Mesodermal cell (in vitro differentiated cells): Measurements from ENCODE around the gene TERT.

Experiments used
- H3K27ac ChIP-seq: 2 replicates; pipeline ENCODE4 v1.7.0; 2013; ENCODE audit warnings: mild to moderate bottlenecking, low read depth, low read length, moderate library complexity; ENCODE audit not compliant: severe bottlenecking
- H3K36me3 ChIP-seq: 2 replicates; pipeline ENCODE4 v1.7.1; 2013; ENCODE audit warnings: mild to moderate bottlenecking, low read length, moderate library complexity; ENCODE audit not compliant: control insufficient read depth, insufficient read depth
- H3K4me1 ChIP-seq: one replicate; pipeline ENCODE4 v1.7.1; 2013; ENCODE audit warnings: mild to moderate bottlenecking, low read length; ENCODE audit not compliant: insufficient read depth, control insufficient read depth, poor library complexity, severe bottlenecking
- H3K4me3 ChIP-seq: 2 replicates; pipeline ENCODE4 v1.7.0; 2013; ENCODE audit warnings: low read length, control low read depth, mild to moderate bottlenecking; ENCODE audit not compliant: insufficient read depth, poor library complexity, severe bottlenecking; ENCODE audit errors: extremely low read depth
- H3K9me3 ChIP-seq: 2 replicates; pipeline ENCODE4 v1.7.1; 2013; ENCODE audit warnings: mild to moderate bottlenecking, low read length, moderate library complexity; ENCODE audit not compliant: control insufficient read depth
- WGBS, 2 experiments: methylation state at CpG; one replicate each; pipeline ENCODE4 v1.1.5; 2013; ENCODE audit warnings: missing lambda C conversion rate in 2 of 2; ENCODE audit not compliant: insufficient coverage in 2 of 2; 5-methylcytosine and 5-hydroxymethylcytosine counted together

TERT gene

GRCh38 chr5:1222147-1222546 is 72.7 kb downstream of the TERT start:
- Histone ChIP-seq H3K4me1 (no peaks in the 10 kb centered on the region), H3K27ac (no peak overlapping the region), H3K9me3 (no peaks in the 10 kb centered on the region), H3K4me3 (no peak overlapping the region), H3K36me3 (no peaks in the 10 kb centered on the region)
- WGBS, 2 experiments, result 89% methylated on average over 9 of the region's 9 CpGs

GRCh38 chr5:1221721-1222120 is 73.1 kb downstream of the TERT start:
- no peak overlapping the region for H3K4me3 ChIP-seq
- no peaks in the 10 kb centered on the region for H3K36me3 ChIP-seq
- WGBS, 2 experiments, result 93 to 96% methylated on average over 9 of the region's 10 CpGs
- no peaks in the 10 kb centered on the region for H3K9me3 ChIP-seq
- no peak overlapping the region for H3K27ac ChIP-seq
- no peaks in the 10 kb centered on the region for H3K4me1 ChIP-seq

- Histone ChIP-seq H3K4me3 (no peak overlapping the region), H3K4me1 (no peaks in the 10 kb centered on the region), H3K36me3 (no peaks in the 10 kb centered on the region), H3K9me3 (no peaks in the 10 kb centered on the region), H3K27ac (no peak overlapping the region)
- WGBS, 2 experiments, result 91 to 92% methylated on average over 17 to 19 of the region's 19 CpGs
These were observed 74.0 kb downstream of the TERT start for GRCh38 chr5:1220831-1221230.

- no peak overlapping the region for H3K4me3 ChIP-seq
- WGBS, 2 experiments, result 79 to 85% methylated on average over 8 to 9 of the region's 9 CpGs
- H3K9me3 ChIP-seq, result no peaks in the 10 kb centered on the region
- H3K36me3 ChIP-seq, result no peaks in the 10 kb centered on the region
- no peak overlapping the region for H3K27ac ChIP-seq
- no peaks in the 10 kb centered on the region for H3K4me1 ChIP-seq
These were observed 74.5 kb downstream of the TERT start for GRCh38 chr5:1220351-1220750.

DNA sequence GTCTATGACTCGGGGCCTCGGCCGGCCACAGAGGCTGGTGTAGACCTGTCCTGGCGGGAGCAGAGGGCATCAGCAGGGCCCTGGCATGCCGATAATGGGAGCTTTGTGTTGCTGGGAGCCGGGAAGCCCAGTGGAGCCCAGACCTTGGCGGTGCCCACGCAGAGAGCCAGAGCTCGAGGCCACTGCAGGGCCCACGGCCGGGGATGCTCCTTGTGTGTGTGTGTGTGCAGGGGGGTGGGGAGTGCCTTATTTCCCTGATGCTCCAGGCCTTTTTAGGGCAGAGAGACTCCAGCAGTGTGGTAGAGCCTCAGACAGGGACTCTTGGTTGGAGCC is 75.1 kb downstream of the TERT start:
- H3K4me3 ChIP-seq, result no peak overlapping the region

GRCh38 chr5:1219098-1219767 is 75.6 kb downstream of the TERT start:
- H3K4me1 ChIP-seq, result no peaks in the 10 kb centered on the region
- H3K4me3 ChIP-seq, result no peak overlapping the region
- H3K27ac ChIP-seq, result no peak overlapping the region
- H3K9me3 ChIP-seq, result no peaks in the 10 kb centered on the region
- no peaks in the 10 kb centered on the region for H3K36me3 ChIP-seq
- 80 to 89% methylated on average over 28 to 35 of the region's 38 CpGs for WGBS, 2 experiments

More for the DNA sequence above, 75.1 kb downstream of the TERT start:
- Histone ChIP-seq H3K4me1 (no peaks in the 10 kb centered on the region), H3K27ac (no peak overlapping the region), H3K36me3 (no peaks in the 10 kb centered on the region), H3K9me3 (no peaks in the 10 kb centered on the region)
- 87 to 92% methylated on average over 6 to 11 of the region's 11 CpGs for WGBS, 2 experiments

DNA sequence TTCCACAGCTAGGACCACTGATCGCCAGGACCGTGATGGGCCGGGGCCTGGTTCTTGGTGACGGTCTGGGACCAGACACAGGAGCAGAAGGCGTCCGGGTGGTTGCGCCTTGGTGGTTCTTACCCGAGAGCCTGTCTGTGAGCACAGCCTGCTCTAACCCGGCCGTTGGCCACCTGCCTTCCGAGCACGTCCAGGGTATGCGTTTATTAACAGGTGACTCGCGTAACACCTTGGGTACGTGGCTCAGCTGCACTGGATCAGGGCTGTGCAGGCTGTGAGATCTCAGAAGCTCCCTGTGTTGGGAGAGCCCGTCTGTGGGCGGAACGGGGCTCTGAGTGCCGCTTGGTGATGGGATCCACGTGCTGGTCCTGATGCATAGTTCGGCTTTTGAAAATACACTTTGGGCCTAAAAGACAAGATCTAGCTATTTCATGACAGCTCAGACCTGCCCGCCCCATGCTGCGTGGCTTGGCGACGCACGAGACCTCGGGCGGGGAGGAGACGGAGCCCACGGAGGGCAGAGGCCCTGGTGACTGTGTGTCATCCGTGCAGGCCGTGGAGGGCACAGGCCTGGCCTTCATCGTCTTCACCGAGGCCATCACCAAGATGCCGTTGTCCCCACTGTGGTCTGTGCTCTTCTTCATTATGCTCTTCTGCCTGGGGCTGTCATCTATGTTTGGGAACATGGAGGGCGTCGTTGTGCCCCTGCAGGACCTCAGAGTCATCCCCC is 76.4 kb downstream of the TERT start:
- Histone ChIP-seq H3K9me3 (no peaks in the 10 kb centered on the region), H3K27ac (no peak overlapping the region), H3K4me1 (no peaks in the 10 kb centered on the region), H3K36me3 (no peaks in the 10 kb centered on the region), H3K4me3 (no peak overlapping the region)
- WGBS, 2 experiments, result 92 to 93% methylated on average over 38 of the region's 38 CpGs

DNA sequence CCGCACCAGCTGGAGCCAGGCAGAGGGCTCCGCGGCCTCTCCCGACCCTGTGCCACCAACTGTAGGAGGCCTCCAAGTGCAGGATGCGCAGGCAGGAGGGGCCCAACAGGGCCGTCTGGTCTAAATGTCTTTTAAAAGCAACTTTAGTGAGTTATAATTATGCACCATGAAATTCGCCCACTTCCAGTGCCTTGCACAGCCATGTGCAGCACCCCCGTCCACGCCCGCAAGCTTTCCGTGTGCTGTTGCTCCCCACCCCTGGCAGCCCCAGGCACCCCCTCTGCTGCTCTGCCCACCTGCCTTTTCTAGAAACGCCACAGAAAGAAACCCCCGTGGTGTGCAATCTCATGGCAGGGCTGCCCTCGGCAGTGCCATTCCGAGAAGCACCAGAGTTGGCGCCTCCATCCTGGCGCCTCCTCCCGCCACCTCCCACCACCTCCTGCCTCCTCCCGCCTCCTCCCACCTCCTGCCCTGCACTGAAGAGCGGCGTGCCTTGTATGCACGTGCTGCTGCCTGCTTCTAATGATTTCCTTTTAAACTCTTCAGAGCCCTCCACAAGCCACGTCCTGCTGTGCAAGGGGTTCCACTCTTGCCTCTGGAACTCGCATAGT is 77.2 kb downstream of the TERT start:
- WGBS, 2 experiments, result 68 to 79% methylated on average over 17 to 22 of the region's 24 CpGs

DNA sequence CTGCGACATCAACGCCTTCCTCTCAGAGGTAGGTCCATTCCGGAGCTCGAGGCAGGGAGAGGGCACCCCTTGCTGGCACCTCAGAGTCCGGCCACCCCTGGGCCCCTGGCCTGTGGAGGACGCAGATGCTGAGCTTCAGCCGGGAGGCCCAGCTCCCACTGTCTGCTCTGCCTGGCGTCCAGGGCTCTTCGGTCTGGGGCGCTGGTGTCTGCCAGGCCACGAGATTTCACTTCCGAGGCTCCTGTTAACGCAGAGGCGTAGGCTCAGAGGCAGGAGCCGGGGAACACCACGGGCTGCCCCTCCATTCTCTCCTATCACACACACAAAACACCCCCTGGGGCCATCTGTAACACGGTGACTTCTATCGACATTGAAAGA is 78.0 kb downstream of the TERT start:
- no peaks in the 10 kb centered on the region for H3K9me3 ChIP-seq
- H3K36me3 ChIP-seq, result no peaks in the 10 kb centered on the region
- WGBS, 2 experiments, result 84 to 92% methylated on average over 8 to 16 of the region's 18 CpGs

More for the DNA sequence above, 77.2 kb downstream of the TERT start:
- Histone ChIP-seq H3K4me3 (no peak overlapping the region), H3K36me3 (no peaks in the 10 kb centered on the region), H3K27ac (no peak overlapping the region), H3K4me1 (no peaks in the 10 kb centered on the region), H3K9me3 (no peaks in the 10 kb centered on the region)

DNA sequence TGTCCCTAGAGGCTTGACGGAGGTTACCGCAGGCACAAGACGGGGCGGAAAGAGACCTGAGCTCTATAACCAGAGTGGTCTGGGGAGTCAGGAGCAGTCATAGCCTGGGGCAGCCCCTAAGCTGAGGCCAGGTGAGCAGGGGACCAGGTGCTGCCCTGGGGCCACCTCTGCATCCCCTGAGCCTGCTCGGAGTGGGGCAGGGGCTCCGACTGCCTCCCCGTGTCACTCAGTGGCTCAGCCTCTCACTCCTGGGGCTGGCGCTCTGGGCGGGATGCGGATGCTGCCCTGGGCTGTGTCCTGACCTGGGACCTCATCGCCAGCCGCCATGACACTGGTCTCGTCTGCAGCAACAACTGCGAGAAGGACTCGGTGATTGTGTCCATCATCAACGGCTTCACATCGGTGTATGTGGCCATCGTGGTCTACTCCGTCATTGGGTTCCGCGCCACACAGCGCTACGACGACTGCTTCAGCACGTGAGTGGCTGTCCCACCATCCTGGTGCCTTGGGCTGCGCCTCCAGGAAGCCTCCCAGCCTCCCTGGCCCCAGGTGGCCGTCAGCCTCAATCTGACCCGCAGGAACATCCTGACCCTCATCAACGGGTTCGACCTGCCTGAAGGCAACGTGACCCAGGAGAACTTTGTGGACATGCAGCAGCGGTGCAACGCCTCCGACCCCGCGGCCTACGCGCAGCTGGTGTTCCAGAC is 78.5 kb downstream of the TERT start:
- WGBS, 2 experiments, result 90 to 94% methylated on average over 38 of the region's 38 CpGs
- Histone ChIP-seq H3K4me1 (no peaks in the 10 kb centered on the region), H3K4me3 (no peak overlapping the region), H3K9me3 (no peaks in the 10 kb centered on the region), H3K27ac (no peak overlapping the region), H3K36me3 (no peaks in the 10 kb centered on the region)

More for the DNA sequence above, 78.0 kb downstream of the TERT start:
- Histone ChIP-seq H3K27ac (no peak overlapping the region), H3K4me1 (no peaks in the 10 kb centered on the region), H3K4me3 (no peak overlapping the region)
